A549 (cell line): Measurements from ENCODE around the gene PRSS22. TPM values are rescaled to one million over a fixed set of nuclear protein-coding genes. Genes with fewer than 3 reads are reported as not detected.

Source experiments
- ATAC-seq, 2 experiments: fragments of 200-7000 bp in 1 of 2; fragments of >200 bp in 1 of 2; cut with Nextera tagmentation in 1 of 2; cut with Tn5 transposase in 1 of 2; 3 replicates each; pipeline versions ENCODE4 v1.8.0 to v1.9.1; 2018 to 2020; ENCODE audit warnings: mild to moderate bottlenecking in 1 of 2, moderate library complexity in 1 of 2
- CTCF ChIA-PET: fragments of 300-600 bp; sonication (Branson Sonifier 250); formaldehyde crosslinking; extraction: SDS; loops from one replicate; lab custom pipeline; 2021; ENCODE audit warnings: antibody characterized with exemption, inconsistent platforms; lab: Yijun Ruan, JAX
- POLR2A ChIA-PET: fragments of 350-600 bp; formaldehyde crosslinking; extraction: SDS; loops from one replicate; lab custom pipeline; 2021; ENCODE audit warnings: antibody characterized with exemption, inconsistent platforms; lab: Yijun Ruan, JAX
- DNase-seq, 2 experiments: peaks; one replicate each; pipeline versions ENCODE4 v3.0.0 to v3.0.0-alpha.2; 2011 to 2016; ENCODE audit warnings: low read depth in 1 of 2, low spot score in 1 of 2
- FAIRE-seq: peaks from 2 replicates; lab custom pipeline; 2011; peaks lifted over from hg19 to GRCh38; lab: Jason Lieb, UNC
- H3K27ac ChIP-seq, 2 experiments: fragments of >200 bp; sonication (Bioruptor Twin); formaldehyde crosslinking; 3 replicates each; pipeline ENCODE4 v1.5.1; 2016 to 2017
- H3K4me1 ChIP-seq: fragments of >200 bp; sonication (Bioruptor Twin); formaldehyde crosslinking; 3 replicates; pipeline ENCODE4 v1.6.1; 2016
- H3K4me2 ChIP-seq: fragments of >200 bp; sonication (Bioruptor Twin); formaldehyde crosslinking; 3 replicates; pipeline ENCODE4 v1.6.1; 2016
- H3K4me3 ChIP-seq: fragments of >200 bp; sonication (Bioruptor Twin); formaldehyde crosslinking; 3 replicates; pipeline ENCODE4 v1.5.1; 2016
- H3K9me3 ChIP-seq: fragments of >200 bp; sonication (Bioruptor Twin); formaldehyde crosslinking; 3 replicates; pipeline ENCODE4 v1.6.1; 2016
- CHD2 ChIP-seq: fragments of 150-350 bp; IDR thresholded peaks from 2 replicates; pipeline ENCODE4 v1.6.1; 2014; ENCODE audit warnings: low read length; ENCODE audit not compliant: partially characterized antibody
- E2F6 ChIP-seq: IDR thresholded peaks from 2 replicates; pipeline ENCODE4 v1.6.1; 2012; ENCODE audit warnings: low read depth, borderline replicate concordance
- ELK1 ChIP-seq: fragments of 150-350 bp; IDR thresholded peaks from 2 replicates; pipeline ENCODE4 v1.6.1; 2014; ENCODE audit warnings: low read depth, mild to moderate bottlenecking, low read length
- EP300 ChIP-seq, 2 experiments: fragments of >200 bp; sonication (Bioruptor Twin); formaldehyde crosslinking; IDR thresholded peaks; 2 replicates in 1 of 2; 3 replicates in 1 of 2; pipeline ENCODE4 v1.6.1; 2016 to 2017
- HEYL ChIP-seq: fragments of 250-450 bp; sonication (Bioruptor Pico); IDR thresholded peaks from 2 replicates; pipeline ENCODE4 v1.8.0; 2021; ENCODE audit warnings: mild to moderate bottlenecking, moderate library complexity
- HMGXB4 ChIP-seq: fragments of 250-450 bp; sonication (Bioruptor Pico); IDR thresholded peaks from 2 replicates; pipeline ENCODE4 v1.5.0; 2021; ENCODE audit warnings: mild to moderate bottlenecking, moderate library complexity, borderline replicate concordance
- HOXA7 ChIP-seq: fragments of 250-450 bp; sonication (Bioruptor Pico); IDR thresholded peaks from 2 replicates; pipeline ENCODE4 v1.5.0; 2020; ENCODE audit warnings: mild to moderate bottlenecking, moderate library complexity
- HOXB13 ChIP-seq: fragments of 250-450 bp; sonication (Bioruptor Pico); IDR thresholded peaks from 2 replicates; pipeline ENCODE4 v1.5.0; 2020; ENCODE audit warnings: low read depth, mild to moderate bottlenecking, moderate library complexity
- HOXB5 ChIP-seq: fragments of 250-450 bp; sonication (Bioruptor Pico); IDR thresholded peaks from 2 replicates; pipeline ENCODE4 v1.5.0; 2020; ENCODE audit warnings: mild to moderate bottlenecking, moderate library complexity
- JUNB ChIP-seq: fragments of >200 bp; sonication (Bioruptor Twin); formaldehyde crosslinking; IDR thresholded peaks from 2 replicates; pipeline ENCODE4 v1.6.1; 2016
- KDM1A ChIP-seq: fragments of 200-600 bp; sonication (generic); IDR thresholded peaks from 2 replicates; pipeline ENCODE4 v1.6.1; 2016; ENCODE audit warnings: low read depth, mild to moderate bottlenecking
- KDM5A ChIP-seq: fragments of 200-600 bp; sonication (generic); IDR thresholded peaks from 2 replicates; pipeline ENCODE4 v1.6.1; 2016; ENCODE audit warnings: antibody characterized with exemption, mild to moderate bottlenecking
- MAFK ChIP-seq: fragments of 450-650 bp; IDR thresholded peaks from 2 replicates; pipeline ENCODE4 v1.6.1; 2014; ENCODE audit not compliant: partially characterized antibody
- NPAS2 ChIP-seq: fragments of 250-450 bp; sonication (Bioruptor Pico); IDR thresholded peaks from 2 replicates; pipeline ENCODE4 v1.8.0; 2022; ENCODE audit warnings: mild to moderate bottlenecking, moderate library complexity, borderline replicate concordance
- NR3C1 ChIP-seq: fragments of >200 bp; sonication (Bioruptor Twin); formaldehyde crosslinking; IDR thresholded peaks from 3 replicates; pipeline ENCODE4 v1.6.1; 2017
- POLR2A ChIP-seq: IDR thresholded peaks from 2 replicates; pipeline ENCODE4 v1.6.1; 2012; ENCODE audit warnings: mild to moderate bottlenecking, low read length
- RARB ChIP-seq: fragments of 250-450 bp; sonication (Bioruptor Pico); IDR thresholded peaks from 2 replicates; pipeline ENCODE4 v1.8.0; 2021; ENCODE audit warnings: mild to moderate bottlenecking, moderate library complexity
- RFX5 ChIP-seq: fragments of 450-650 bp; IDR thresholded peaks from 2 replicates; pipeline ENCODE4 v1.7.1; 2014; ENCODE audit warnings: antibody characterized with exemption, mild to moderate bottlenecking, moderate library complexity
- SREBF2 ChIP-seq: fragments of 450-650 bp; IDR thresholded peaks from 2 replicates; pipeline ENCODE4 v1.6.1; 2014; ENCODE audit warnings: mild to moderate bottlenecking, moderate library complexity
- TFCP2L1 ChIP-seq: fragments of 250-450 bp; sonication (Bioruptor Pico); IDR thresholded peaks from 2 replicates; pipeline ENCODE4 v1.5.0; 2021; ENCODE audit warnings: mild to moderate bottlenecking
- USF2 ChIP-seq: fragments of 450-650 bp; IDR thresholded peaks from 2 replicates; pipeline ENCODE4 v1.6.1; 2014; ENCODE audit warnings: antibody characterized with exemption
- WGBS: methylation state at CpG from one replicate; pipeline ENCODE4 v1.1.6; 2017; ENCODE audit errors: missing lambda C conversion rate; 5-methylcytosine and 5-hydroxymethylcytosine counted together
- polyA plus RNA-seq, 4 experiments: library from polyadenylated mRNA; depleted of rRNA in 3 of 4; stranded (reverse); fragments of >200 nt; fragmentation: RNase III in 1 of 4; extraction: RNeasy Plus Mini Kit Qiagen cat#74134 plus additional on column Dnase treatment in 1 of 4; gene quantifications; 2 replicates in 3 of 4; 3 replicates in 1 of 4; pipeline ENCODE4 v1.2.3, GENCODE V29; 2011 to 2017

PRSS22 gene
- polyA plus RNA-seq, 2 of the 4 experiments (the other 2 are of a cell fraction), result 0.10 TPM; not detected in 1

- H3K4me1 ChIP-seq, result no peaks in the 10 kb centered on the region
- WGBS, result 71% methylated on average over 4 of the region's 4 CpGs
- H3K27ac ChIP-seq, result no peak overlapping the region
- no peak for TF ChIP-seq MAFK
- TF ChIP-seq HOXA7 (CRISPR knock-in tag), result no peak
- TF ChIP-seq HOXB13 (CRISPR knock-in tag), result no peak
- no peak for TF ChIP-seq JUNB
- no peak for TF ChIP-seq TFCP2L1
- TF ChIP-seq RFX5, result no peak
- no peak for TF ChIP-seq EP300 (IDR thresholded peaks at IDR 0.05)
- H3K9me3 ChIP-seq, result no peaks in the 10 kb centered on the region
- no peak overlapping the region for H3K4me2 ChIP-seq
- FAIRE-seq (no peak), ATAC-seq (no peak), DNase-seq (no peak)
- ChIA-PET POLR2A (no interaction called here), CTCF (interaction anchor here (0.6 to 3.7 kb wide), 20 partner anchors 9 to 1417 kb away, joined by 3 to 23 read pairs (median 4); no protein-coding TSS in a partner anchor)
- H3K4me3 ChIP-seq, result no peak overlapping the region
Observed at GRCh38 chr16:2822496-2822895, 35.5 kb downstream of the PRSS22 start.

GRCh38 chr16:2822158-2822495 lies 35.8 kb downstream of the PRSS22 start:
- ChIA-PET CTCF (interaction anchor here (1.3 to 3.7 kb wide), 8 partner anchors 10 to 58 kb away, joined by 3 to 23 read pairs (median 10); no protein-coding TSS in a partner anchor), POLR2A (interaction anchor here (1.2 kb wide), 1 partner anchor 48 kb away, joined by 3 read pairs; no protein-coding TSS in a partner anchor)
- TF ChIP-seq KDM1A, result no peak
- TF ChIP-seq KDM5A, result no peak
- TF ChIP-seq POLR2A, result no peak
- TF ChIP-seq ELK1, result no peak
- no peak for TF ChIP-seq HMGXB4 (CRISPR knock-in tag)
- no peak for TF ChIP-seq RARB
- no peak for TF ChIP-seq HOXA7 (CRISPR knock-in tag)
- no peak for TF ChIP-seq EP300 (IDR thresholded peaks at IDR 0.05)
- TF ChIP-seq E2F6, result no peak
- TF ChIP-seq CHD2, result no peak
- TF ChIP-seq HEYL (CRISPR knock-in tag), result no peak
- TF ChIP-seq SREBF2, result no peak
- TF ChIP-seq USF2, result no peak
- H3K4me3 ChIP-seq, result no peak overlapping the region
- DNase-seq, result no peak
- H3K4me2 ChIP-seq, result no peak overlapping the region
- no peak overlapping the region for H3K27ac ChIP-seq
- no peak for ATAC-seq
- WGBS, result 39% methylated on average over 8 of the region's 8 CpGs
- H3K4me1 ChIP-seq, result no peaks in the 10 kb centered on the region
- FAIRE-seq, result no peak
- no peaks in the 10 kb centered on the region for H3K9me3 ChIP-seq

- no peak for ATAC-seq
- whole genome bisulfite sequencing, result 67% methylated on average over 9 of the region's 9 CpGs
- DNase-seq, result no peak
- Histone ChIP-seq H3K4me1 (no peaks in the 10 kb centered on the region), H3K9me3 (no peaks in the 10 kb centered on the region), H3K4me2 (no peak overlapping the region), H3K27ac (no peak overlapping the region), H3K4me3 (no peak overlapping the region)
- TF ChIP-seq NR3C1 (no peak), NPAS2 (CRISPR knock-in tag) (no peak), HOXB5 (CRISPR knock-in tag) (no peak)
- ChIA-PET CTCF (interaction anchor here (0.8 to 3.7 kb wide), 6 partner anchors 10 to 73 kb away, joined by 4 to 23 read pairs (median 12); no protein-coding TSS in a partner anchor), POLR2A (interaction anchor here (1.2 kb wide), 1 partner anchor 47 kb away, joined by 3 read pairs; no protein-coding TSS in a partner anchor)
- FAIRE-seq, result no peak
Observed at GRCh38 chr16:2821487-2822157, 36.3 kb downstream of the PRSS22 start.
